Measurements from ENCODE around the gene SPAG9. TPM values are rescaled to one million over a fixed set of nuclear protein-coding genes. Genes with fewer than 3 reads are reported as not detected.

SPAG9 gene
- total and polyA plus RNA-seq, 2 experiments from 2014 or later, result 13.7 to 45.0 TPM

DNA sequence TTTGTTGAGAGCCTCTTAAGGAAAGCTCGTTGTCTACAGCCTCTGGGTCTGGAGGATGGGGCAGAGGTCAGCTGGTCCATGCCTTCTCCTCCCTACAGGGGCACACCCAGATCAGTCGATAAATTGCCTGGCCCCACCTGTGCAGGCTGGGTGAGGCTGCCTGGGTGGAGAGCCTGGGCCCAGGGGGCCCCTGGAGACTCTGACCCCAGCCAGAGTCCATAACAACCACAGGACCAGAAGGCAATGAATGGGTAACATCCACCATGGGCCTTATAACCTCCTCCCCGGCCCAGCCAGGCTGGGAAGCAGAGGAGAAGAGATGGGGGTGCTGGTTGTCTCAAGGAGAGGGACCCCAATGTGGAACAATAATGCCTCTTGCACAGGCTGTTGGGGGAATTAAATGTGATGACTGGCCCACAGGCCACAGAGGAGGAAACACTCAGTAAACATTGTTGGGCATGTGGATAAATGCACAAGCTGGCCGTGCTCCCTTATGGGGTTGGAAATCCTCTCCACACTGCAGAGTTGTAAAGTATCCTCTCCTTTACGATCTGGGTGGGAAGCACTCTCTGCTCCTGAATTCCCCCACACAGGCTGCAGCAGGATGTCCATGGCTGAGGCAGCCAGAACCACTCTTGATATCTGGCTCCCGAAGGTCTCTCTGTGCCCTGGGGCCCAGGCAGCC is 197.8 kb downstream of the SPAG9 start (continued):
- TF ChIP-seq CTCF (conservative IDR thresholded peaks at IDR 0.05; ENCODE audit: low read depth in 2 of 2), result no peak
- TF ChIP-seq EZH2phosphoT487 (IDR thresholded peaks at IDR 0.05; ENCODE audit: unreplicated experiment), result no peak
- TF ChIP-seq, protein P1, sequence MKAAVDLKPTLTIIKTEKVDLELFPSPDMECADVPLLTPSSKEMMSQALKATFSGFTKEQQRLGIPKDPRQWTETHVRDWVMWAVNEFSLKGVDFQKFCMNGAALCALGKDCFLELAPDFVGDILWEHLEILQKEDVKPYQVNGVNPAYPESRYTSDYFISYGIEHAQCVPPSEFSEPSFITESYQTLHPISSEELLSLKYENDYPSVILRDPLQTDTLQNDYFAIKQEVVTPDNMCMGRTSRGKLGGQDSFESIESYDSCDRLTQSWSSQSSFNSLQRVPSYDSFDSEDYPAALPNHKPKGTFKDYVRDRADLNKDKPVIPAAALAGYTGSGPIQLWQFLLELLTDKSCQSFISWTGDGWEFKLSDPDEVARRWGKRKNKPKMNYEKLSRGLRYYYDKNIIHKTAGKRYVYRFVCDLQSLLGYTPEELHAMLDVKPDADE (IDR thresholded peaks at IDR 0.05), result no peak
- TF ChIP-seq EZH2 (IDR thresholded peaks at IDR 0.05; ENCODE audit: low read depth, unreplicated experiment), result no peak

GRCh38 chr17:50922107-50922506 is 198.6 kb downstream of the SPAG9 start:
- peaks cover 48% of the 10 kb centered on the region for H3K4me1 Mint-ChIP-seq
- Histone ChIP-seq H3K79me2 (replicated peaks; ENCODE audit: insufficient read depth) (no peaks in the 10 kb centered on the region), H3K36me3 (ENCODE audit: insufficient read depth) (no peaks in the 10 kb centered on the region), H3K4me3 (no peak overlapping the region), H3K4me1 (ENCODE audit: insufficient read depth) (peaks cover 13% of the 10 kb centered on the region), H3K27ac (ENCODE audit: low read depth) (no peak overlapping the region), H2AFZ (no peak overlapping the region), H4K20me1 (replicated peaks; ENCODE audit: insufficient read depth) (no peaks in the 10 kb centered on the region), H3K9me2 (ENCODE audit: insufficient read depth) (no peaks in the 10 kb centered on the region), H3K4me2 (no peak overlapping the region), H3F3A (replicated peaks; ENCODE audit: low read depth) (no peaks in the 10 kb centered on the region), H3K27me3 (ENCODE audit: insufficient read depth) (no peaks in the 10 kb centered on the region)
- ATAC-seq (no peak), DNase-seq (ENCODE audit: low spot score) (no peak)
- no peaks in the 10 kb centered on the region for H3K9me3 Mint-ChIP-seq
- no peak for TF ChIP-seq STAT1 (IDR thresholded peaks at IDR 0.05; ENCODE audit: unreplicated experiment)
- TF ChIP-seq REST (IDR thresholded peaks at IDR 0.05; ENCODE audit: unreplicated experiment), result no peak
- no peak for TF ChIP-seq CTCF (conservative IDR thresholded peaks at IDR 0.05; ENCODE audit: low read depth in 2 of 2)
- no peak for TF ChIP-seq JUNB (IDR thresholded peaks at IDR 0.05; ENCODE audit: unreplicated experiment)
- TF ChIP-seq CREB1 (CRISPR knock-in tag; IDR thresholded peaks at IDR 0.05; ENCODE audit: low read depth), result no peak
- TF ChIP-seq ZNF331 (CRISPR knock-in tag; IDR thresholded peaks at IDR 0.05; ENCODE audit: low read depth), result no peak
- TF ChIP-seq NANOG (IDR thresholded peaks at IDR 0.05; ENCODE audit: borderline replicate concordance), result no peak
- H3K4me3 Mint-ChIP-seq, result no peak overlapping the region
- H3K27ac Mint-ChIP-seq, result no peak overlapping the region
- peaks cover 12% of the 10 kb centered on the region for H3K27me3 Mint-ChIP-seq (ENCODE audit: insufficient read depth, low read depth, poor library complexity)
- no peaks in the 10 kb centered on the region for H3K36me3 Mint-ChIP-seq (ENCODE audit: low read depth)
